ENCODE data around the gene INPP4B. TPM values are rescaled to one million over a fixed set of nuclear protein-coding genes. Genes with fewer than 3 reads are reported as not detected.

The INPP4B gene
- total RNA-seq, 4 donors from 2014 or later, result 38.9 to 48.7 (median 44.2) TPM

GRCh38 chr4:142551517-142552305, 294.4 kb downstream of the INPP4B start:
- Histone ChIP-seq H3K4me3 (no peak overlapping the region), H3K27ac (no peak overlapping the region), H3K27me3 (no peaks in the 10 kb centered on the region), H3K36me3 (no peaks in the 10 kb centered on the region), H3K4me1 (peaks cover 0 to 16% (median 4%) of the 10 kb centered on the region in 4 donors), H3K9me3 (no peaks in the 10 kb centered on the region)
- no peak for TF ChIP-seq POLR2A (IDR thresholded peaks at IDR 0.05)
- TF ChIP-seq, protein P1, sequence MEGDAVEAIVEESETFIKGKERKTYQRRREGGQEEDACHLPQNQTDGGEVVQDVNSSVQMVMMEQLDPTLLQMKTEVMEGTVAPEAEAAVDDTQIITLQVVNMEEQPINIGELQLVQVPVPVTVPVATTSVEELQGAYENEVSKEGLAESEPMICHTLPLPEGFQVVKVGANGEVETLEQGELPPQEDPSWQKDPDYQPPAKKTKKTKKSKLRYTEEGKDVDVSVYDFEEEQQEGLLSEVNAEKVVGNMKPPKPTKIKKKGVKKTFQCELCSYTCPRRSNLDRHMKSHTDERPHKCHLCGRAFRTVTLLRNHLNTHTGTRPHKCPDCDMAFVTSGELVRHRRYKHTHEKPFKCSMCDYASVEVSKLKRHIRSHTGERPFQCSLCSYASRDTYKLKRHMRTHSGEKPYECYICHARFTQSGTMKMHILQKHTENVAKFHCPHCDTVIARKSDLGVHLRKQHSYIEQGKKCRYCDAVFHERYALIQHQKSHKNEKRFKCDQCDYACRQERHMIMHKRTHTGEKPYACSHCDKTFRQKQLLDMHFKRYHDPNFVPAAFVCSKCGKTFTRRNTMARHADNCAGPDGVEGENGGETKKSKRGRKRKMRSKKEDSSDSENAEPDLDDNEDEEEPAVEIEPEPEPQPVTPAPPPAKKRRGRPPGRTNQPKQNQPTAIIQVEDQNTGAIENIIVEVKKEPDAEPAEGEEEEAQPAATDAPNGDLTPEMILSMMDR (IDR thresholded peaks at IDR 0.05), result no peak
- DNase-seq, result no peak

- no peak for DNase-seq
- Histone ChIP-seq H3K36me3 (no peaks in the 10 kb centered on the region), H3K27ac (peak overlapping the region in 2 of 4 donors; percentile 18 to 41), H3K4me1 (peaks cover 0 to 12% (median 4%) of the 10 kb centered on the region in 4 donors), H3K4me3 (no peak overlapping the region), H3K27me3 (no peaks in the 10 kb centered on the region), H3K9me3 (no peaks in the 10 kb centered on the region)
- no peak for TF ChIP-seq POLR2A (IDR thresholded peaks at IDR 0.05)
- TF ChIP-seq, protein P1 (IDR thresholded peaks at IDR 0.05), result no peak
These were observed 295.1 kb downstream of the INPP4B start for GRCh38 chr4:142550965-142551364.

GRCh38 chr4:142549726-142550463, 296.2 kb downstream of the INPP4B start:
- H3K27ac ChIP-seq, result peak overlapping the region in 2 of 4 donors; percentile 67 to 76
- TF ChIP-seq, protein P1 (IDR thresholded peaks at IDR 0.05), result peak in 3 of 6 experiments; percentile 23 to 26 (median 26)
- TF ChIP-seq POLR2A (IDR thresholded peaks at IDR 0.05), result no peak
- no peak for DNase-seq
- H3K36me3 ChIP-seq, result no peaks in the 10 kb centered on the region
- peaks cover 0 to 12% (median 4%) of the 10 kb centered on the region in 4 donors for H3K4me1 ChIP-seq
- H3K9me3 ChIP-seq, result no peaks in the 10 kb centered on the region
- H3K4me3 ChIP-seq, result no peak overlapping the region
- no peaks in the 10 kb centered on the region for H3K27me3 ChIP-seq

DNA sequence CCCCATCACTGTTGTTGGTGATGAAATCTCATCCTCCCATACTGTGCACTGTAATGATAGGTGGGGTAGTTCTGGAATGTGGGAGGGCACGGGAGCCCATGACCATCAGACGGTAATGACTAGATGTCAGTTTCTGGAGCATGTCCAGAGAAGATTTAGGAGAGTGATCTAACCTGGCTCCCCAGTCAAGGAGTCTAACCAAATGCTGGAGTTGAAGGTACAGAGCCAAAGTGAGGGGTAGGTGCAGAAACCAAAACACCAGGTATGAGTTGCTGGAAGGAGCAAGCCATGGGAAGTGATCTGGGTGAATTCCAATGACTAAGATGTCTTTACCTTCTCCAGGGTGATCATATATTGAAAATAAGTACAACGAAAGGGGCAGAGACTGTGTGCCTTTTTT, 296.9 kb downstream of the INPP4B start:
- Histone ChIP-seq H3K4me1 (peaks cover 0 to 12% (median 4%) of the 10 kb centered on the region in 4 donors), H3K27ac (peak overlapping the region in 2 of 4 donors; percentile 67 to 76), H3K36me3 (no peaks in the 10 kb centered on the region), H3K27me3 (no peaks in the 10 kb centered on the region), H3K9me3 (no peaks in the 10 kb centered on the region), H3K4me3 (no peak overlapping the region)
- TF ChIP-seq, protein P1 (IDR thresholded peaks at IDR 0.05), result no peak
- TF ChIP-seq POLR2A (IDR thresholded peaks at IDR 0.05), result no peak
- DNase-seq, result no peak

DNA sequence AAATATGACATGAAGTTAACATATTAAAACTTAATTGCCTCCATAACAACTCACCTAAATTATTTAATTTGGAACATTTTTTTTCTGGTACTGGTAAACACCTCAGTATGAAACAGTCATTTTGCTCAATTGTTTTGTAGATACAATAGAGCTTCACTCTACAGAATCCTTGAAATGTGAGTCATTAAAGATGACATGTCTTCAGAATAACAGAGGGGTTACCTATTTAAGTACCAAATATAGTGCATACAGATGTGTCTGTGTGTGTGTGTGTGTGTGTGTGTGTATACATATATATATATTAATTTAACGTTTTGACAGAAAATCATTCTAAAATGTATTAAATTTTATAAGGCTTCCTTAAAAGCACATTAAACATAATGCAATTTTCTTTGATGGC, 297.6 kb downstream of the INPP4B start:
- no peaks in the 10 kb centered on the region for H3K36me3 ChIP-seq
- no peaks in the 10 kb centered on the region for H3K27me3 ChIP-seq
- TF ChIP-seq, protein P1 (IDR thresholded peaks at IDR 0.05), result no peak
- TF ChIP-seq POLR2A (IDR thresholded peaks at IDR 0.05), result no peak
- no peak for DNase-seq
- H3K9me3 ChIP-seq, result no peaks in the 10 kb centered on the region
- no peak overlapping the region for H3K4me3 ChIP-seq
- H3K4me1 ChIP-seq, result peaks cover 0 to 12% (median 4%) of the 10 kb centered on the region in 4 donors
- H3K27ac ChIP-seq, result no peak overlapping the region

All from Peyer's patch (tissue), 4 donors.